Activated CD8-positive, alpha-beta memory T cell treated with anti-CD3 and anti-CD28 coated beads, Interleukin-2, amount 50 U/mL, for 4 hours (primary cell): ENCODE measurements around the gene DYTN.

ENCODE experiments used
- DNase-seq: peaks from one replicate; pipeline ENCODE4 v3.0.0-alpha.2; 2020

The DYTN gene

DNA sequence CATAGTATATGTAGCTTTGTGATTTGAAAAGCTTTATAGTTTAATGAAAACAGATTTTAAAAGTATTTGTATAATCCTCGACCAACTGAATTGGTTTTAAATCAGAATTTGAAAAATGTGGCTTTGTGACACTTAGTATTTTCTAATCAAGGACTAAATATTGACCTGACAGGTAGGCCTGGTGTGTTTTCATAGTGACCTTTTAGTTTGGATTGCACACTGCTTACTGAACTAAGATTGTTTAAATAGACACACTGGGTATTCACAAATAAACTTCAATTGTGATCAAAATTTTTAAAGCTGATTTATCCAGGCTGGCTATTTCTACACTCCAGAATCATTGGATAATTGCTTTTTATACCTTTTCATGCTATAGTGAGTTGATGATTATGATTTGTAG is 107.7 kb downstream of the DYTN start:
- DNase-seq = no peak

DNA sequence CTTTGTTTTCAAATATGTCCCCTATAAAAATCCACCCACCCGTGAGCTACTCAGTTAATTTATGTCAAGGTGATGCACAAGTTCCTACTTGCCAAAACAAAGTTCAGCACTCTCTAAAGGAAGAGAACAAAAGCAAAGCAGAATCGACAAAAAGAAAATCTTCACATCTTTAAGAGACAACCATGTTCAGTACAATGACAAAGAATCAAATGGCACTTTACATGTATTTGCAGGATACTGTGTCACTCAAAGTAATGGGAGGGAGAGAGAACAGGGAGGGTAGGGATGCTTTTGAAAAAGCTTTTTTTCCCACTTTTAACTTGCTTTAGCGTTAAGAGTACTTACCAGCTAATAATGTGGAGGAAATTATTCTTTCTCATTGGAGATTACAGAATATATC is 115.0 kb downstream of the DYTN start:
- DNase-seq = no peak
